Measurements from ENCODE around the gene GNA15. TPM values are rescaled to one million over a fixed set of nuclear protein-coding genes. Genes with fewer than 3 reads are reported as not detected.

The GNA15 gene
- total and polyA plus RNA-seq, 2 of the 8 experiments (the other 6 are each of a cell fraction or from before 2014, with no cell fraction given) = 0.26 to 0.45 TPM

- Histone ChIP-seq H4K5ac (ENCODE audit: insufficient read length, low read depth, low read length) (no peak overlapping the region), H2AK5ac (ENCODE audit: low read depth, low read length) (no peak overlapping the region), H2BK20ac (ENCODE audit: low read length) (no peak overlapping the region), H2BK120ac (replicated peaks; ENCODE audit: low read depth, low read length) (no peak overlapping the region), H3K23ac (ENCODE audit: insufficient read length) (no peak overlapping the region), H4K8ac (ENCODE audit: extremely low read depth, insufficient read depth, low read length) (no peak overlapping the region), H3K23me2 (ENCODE audit: low read depth, low read length) (no peaks in the 10 kb centered on the region), H3K18ac (ENCODE audit: extremely low read depth, low read length) (no peak overlapping the region), H3K56ac (replicated peaks; ENCODE audit: insufficient read length, low read depth, low read length) (no peak overlapping the region), H3K9ac (replicated peaks in 1 of 4; ENCODE audit: extremely low read depth in 1 of 4, low read depth in 3 of 4, low read length in 3 of 4) (no peak overlapping the region), H2BK15ac (ENCODE audit: low read length) (no peak overlapping the region), H3K14ac (ENCODE audit: insufficient read length) (no peak overlapping the region), H3K4ac (replicated peaks; ENCODE audit: insufficient read length, low read depth, low read length) (no peak overlapping the region), H3K4me1 (replicated peaks in 1 of 4; ENCODE audit: control insufficient read depth in 3 of 4, insufficient read depth in 4 of 4, low read length in 3 of 4) (no peaks in the 10 kb centered on the region), H4K91ac (replicated peaks; ENCODE audit: insufficient read length, low read length) (no peak overlapping the region), H3K27ac (ENCODE audit: low read depth, low read length) (no peak overlapping the region), H3K4me2 (ENCODE audit: insufficient read depth in 1 of 2, low read depth in 2 of 2, low read length in 2 of 2) (no peak overlapping the region), H4K20me1 (replicated peaks in 1 of 2; ENCODE audit: control insufficient read depth in 1 of 2, insufficient read depth in 2 of 2, low read length in 2 of 2) (no peaks in the 10 kb centered on the region), H3K79me1 (ENCODE audit: low read depth, low read length) (no peaks in the 10 kb centered on the region), H3K9me3 (ENCODE audit: insufficient read depth in 2 of 2, low read depth in 1 of 2, low read length in 1 of 2) (no peaks in the 10 kb centered on the region), H3K79me2 (ENCODE audit: control insufficient read depth in 1 of 2, insufficient read depth in 2 of 2, low read length in 2 of 2) (no peaks in the 10 kb centered on the region), H2BK5ac (ENCODE audit: low read depth, low read length) (0 out of 2 replicates have a peak overlapping the region, but pooled peaks have one; percentile 16), H3K4me3 (ENCODE audit: extremely low read depth in 1 of 4, insufficient read depth in 2 of 4, low read depth in 3 of 4, low read length in 4 of 4) (no peak overlapping the region), H2AFZ (ENCODE audit: low read length) (no peak overlapping the region), H3K27me3 (replicated peaks in 1 of 4; ENCODE audit: control insufficient read depth in 3 of 4, extremely low read depth in 1 of 4, insufficient read depth in 3 of 4, low read length in 3 of 4) (no peaks in the 10 kb centered on the region), H2BK12ac (ENCODE audit: low read depth, low read length) (no peak overlapping the region), H3K36me3 (ENCODE audit: control insufficient read depth in 2 of 4, insufficient read depth in 4 of 4, low read length in 3 of 4) (no peaks in the 10 kb centered on the region)
- TF ChIP-seq NRF1 (IDR thresholded peaks at IDR 0.05; ENCODE audit: low read depth, low read length) = no peak
- no peak for TF ChIP-seq SP2 (IDR thresholded peaks at IDR 0.05; ENCODE audit: low read length)
- TF ChIP-seq RFX5 (IDR thresholded peaks at IDR 0.05; ENCODE audit: borderline replicate concordance, low read depth, low read length) = no peak
- TF ChIP-seq GABPA (IDR thresholded peaks at IDR 0.05; ENCODE audit: borderline replicate concordance, insufficient read depth, low read length) = no peak
- TF ChIP-seq TAF7 (optimal IDR thresholded peaks at IDR 0.05; ENCODE audit: borderline replicate concordance, low read depth, low read length) = no peak
- TF ChIP-seq HDAC2 (IDR thresholded peaks at IDR 0.05; ENCODE audit: borderline replicate concordance in 1 of 2, low read depth in 2 of 2, low read length in 2 of 2) = no peak
- TF ChIP-seq SP4 (IDR thresholded peaks at IDR 0.05; ENCODE audit: low read length) = no peak
- no peak for TF ChIP-seq CHD2 (IDR thresholded peaks at IDR 0.05; ENCODE audit: low read length)
- no peak for TF ChIP-seq KDM5A (IDR thresholded peaks at IDR 0.05; ENCODE audit: low read length)
- TF ChIP-seq TEAD4 (IDR thresholded peaks at IDR 0.05; ENCODE audit: low read depth, low read length) = no peak
- TF ChIP-seq CTBP2 (IDR thresholded peaks at IDR 0.05; ENCODE audit: borderline replicate concordance, insufficient read depth, insufficient read length, low read length) = no peak
- no peak for TF ChIP-seq TCF12 (IDR thresholded peaks at IDR 0.05; ENCODE audit: low read depth, low read length)
- DNase-seq (ENCODE audit: low read depth in 1 of 2, low spot score in 2 of 2) = no peak
- ChIA-PET POLR2A (ENCODE audit: partially characterized antibody) (no interaction called here), CTCF (ENCODE audit: partially characterized antibody) (interaction anchor here (0.7 to 1.4 kb wide), 2 partner anchors 13 to 449 kb away, joined by 4 to 6 read pairs; no protein-coding TSS in a partner anchor)
- 88% methylated on average over 10 of the region's 11 CpGs; no CpG with 5 or more reads in 1 of the 2 experiments for WGBS, 2 experiments (ENCODE audit: extremely low coverage in 1 of 2, insufficient coverage in 1 of 2, insufficient read length in 1 of 2, insufficient replicate concordance in 2 of 2, low coverage in 1 of 2, low lambda C conversion rate in 2 of 2, missing lambda C conversion rate in 1 of 2)
- FAIRE-seq = no peak
Observed at GRCh38 chr19:3176715-3177501, 41.1 kb downstream of the GNA15 start.
